ENCODE data around the gene KCNJ4.
"Not testable (repeated sequence)": the region's sequence is repeated elsewhere in the genome, so short reads cannot be mapped to it uniquely, and the experiment has no call there.

Gene KCNJ4

GRCh38 chr22:38419858-38420160 is 35.2 kb downstream of the KCNJ4 start:
- Mint-ChIP-seq H3K36me3 (ENCODE audit: low read depth) (no peaks in the 10 kb centered on the region), H3K9me3 (no peaks in the 10 kb centered on the region), H3K4me1 (no peaks in the 10 kb centered on the region), H3K27me3 (no peaks in the 10 kb centered on the region), H3K4me3 (no peak overlapping the region), H3K27ac (no peak overlapping the region)
- DNase-seq = no peak
- no peak for ATAC-seq

- no peaks in the 10 kb centered on the region for H3K4me1 Mint-ChIP-seq
- H3K4me3 Mint-ChIP-seq = no peak overlapping the region
- H3K36me3 Mint-ChIP-seq (ENCODE audit: low read depth) = no peaks in the 10 kb centered on the region
- no peaks in the 10 kb centered on the region for H3K27me3 Mint-ChIP-seq
- ATAC-seq (no peak), DNase-seq (no peak)
- H3K27ac Mint-ChIP-seq = no peak overlapping the region
- no peaks in the 10 kb centered on the region for H3K9me3 Mint-ChIP-seq
Measured at GRCh38 chr22:38419121-38419857, 35.7 kb downstream of the KCNJ4 start.

- no peaks in the 10 kb centered on the region for H3K9me3 Mint-ChIP-seq
- no peaks in the 10 kb centered on the region for H3K4me1 Mint-ChIP-seq
- H3K36me3 Mint-ChIP-seq (ENCODE audit: low read depth) = no peaks in the 10 kb centered on the region
- H3K4me3 Mint-ChIP-seq = no peak overlapping the region
- peak overlapping the region; percentile 49 for H3K27ac Mint-ChIP-seq
- no peak for DNase-seq
- no peaks in the 10 kb centered on the region for H3K27me3 Mint-ChIP-seq
- ATAC-seq = no peak
Measured at GRCh38 chr22:38418589-38418988, 36.4 kb downstream of the KCNJ4 start.

GRCh38 chr22:38417252-38418060 is 37.5 kb downstream of the KCNJ4 start:
- no peaks in the 10 kb centered on the region for H3K27me3 Mint-ChIP-seq
- H3K4me1 Mint-ChIP-seq = no peaks in the 10 kb centered on the region
- H3K9me3 Mint-ChIP-seq = no peaks in the 10 kb centered on the region
- no peak for ATAC-seq
- no peak overlapping the region for H3K4me3 Mint-ChIP-seq
- H3K27ac Mint-ChIP-seq = no peak overlapping the region
- no peak for DNase-seq
- no peaks in the 10 kb centered on the region for H3K36me3 Mint-ChIP-seq (ENCODE audit: low read depth)

- DNase-seq (no peak), ATAC-seq (no peak)
- H3K36me3 Mint-ChIP-seq (ENCODE audit: low read depth) = no peaks in the 10 kb centered on the region
- H3K27me3 Mint-ChIP-seq = no peaks in the 10 kb centered on the region
- H3K4me3 Mint-ChIP-seq = no peak overlapping the region
- no peak overlapping the region for H3K27ac Mint-ChIP-seq
- H3K4me1 Mint-ChIP-seq = peaks cover 2% of the 10 kb centered on the region
- H3K9me3 Mint-ChIP-seq = no peaks in the 10 kb centered on the region
Measured at GRCh38 chr22:38416621-38417251, 38.3 kb downstream of the KCNJ4 start.

- Mint-ChIP-seq H3K4me1 (peaks cover 2% of the 10 kb centered on the region), H3K27me3 (peaks cover 1% of the 10 kb centered on the region), H3K27ac (no peak overlapping the region), H3K36me3 (ENCODE audit: low read depth) (no peaks in the 10 kb centered on the region), H3K4me3 (no peak overlapping the region), H3K9me3 (no peaks in the 10 kb centered on the region)
- ATAC-seq (no peak), DNase-seq (no peak)
Measured at GRCh38 chr22:38415561-38416321, 39.3 kb downstream of the KCNJ4 start.

- no peaks in the 10 kb centered on the region for H3K36me3 Mint-ChIP-seq (ENCODE audit: low read depth)
- H3K4me1 Mint-ChIP-seq = peaks cover 2% of the 10 kb centered on the region
- ATAC-seq = no peak
- H3K9me3 Mint-ChIP-seq = no peaks in the 10 kb centered on the region
- DNase-seq = no peak
- no peak overlapping the region for H3K27ac Mint-ChIP-seq
- H3K4me3 Mint-ChIP-seq = no peak overlapping the region
- H3K27me3 Mint-ChIP-seq = peaks cover 1% of the 10 kb centered on the region
Measured at GRCh38 chr22:38415046-38415445, 40.0 kb downstream of the KCNJ4 start.

- Mint-ChIP-seq H3K36me3 (ENCODE audit: low read depth) (no peaks in the 10 kb centered on the region), H3K4me3 (no peak overlapping the region), H3K9me3 (no peaks in the 10 kb centered on the region), H3K27me3 (peaks cover 1% of the 10 kb centered on the region), H3K4me1 (peaks cover 2% of the 10 kb centered on the region), H3K27ac (no peak overlapping the region)
- DNase-seq (no peak), ATAC-seq (no peak)
Measured at GRCh38 chr22:38414009-38414395, 41.0 kb downstream of the KCNJ4 start.

- ATAC-seq (no peak), DNase-seq (no peak)
Measured at GRCh38 chr22:38413085-38414008, 41.7 kb downstream of the KCNJ4 start.

GRCh38 chr22:38412435-38413084 is 42.4 kb downstream of the KCNJ4 start:
- Mint-ChIP-seq H3K27ac (no peak overlapping the region), H3K4me3 (no peak overlapping the region), H3K36me3 (ENCODE audit: low read depth) (no peaks in the 10 kb centered on the region), H3K9me3 (no peaks in the 10 kb centered on the region), H3K4me1 (peaks cover 2% of the 10 kb centered on the region), H3K27me3 (peaks cover 1% of the 10 kb centered on the region)
- ATAC-seq = peak; percentile 51
- DNase-seq = peak; percentile 65

More at GRCh38 chr22:38413085-38414008, 41.7 kb downstream of the KCNJ4 start:
- no peak overlapping the region for H3K4me3 Mint-ChIP-seq
- peaks cover 1% of the 10 kb centered on the region for H3K27me3 Mint-ChIP-seq
- no peaks in the 10 kb centered on the region for H3K36me3 Mint-ChIP-seq (ENCODE audit: low read depth)
- H3K27ac Mint-ChIP-seq = no peak overlapping the region
- H3K9me3 Mint-ChIP-seq = no peaks in the 10 kb centered on the region
- H3K4me1 Mint-ChIP-seq = peaks cover 2% of the 10 kb centered on the region

- DNase-seq (no peak), ATAC-seq (no peak)
- Mint-ChIP-seq H3K36me3 (ENCODE audit: low read depth) (no peaks in the 10 kb centered on the region), H3K9me3 (no peaks in the 10 kb centered on the region), H3K4me1 (peaks cover 2% of the 10 kb centered on the region), H3K4me3 (no peak overlapping the region), H3K27me3 (peaks cover 1% of the 10 kb centered on the region), H3K27ac (no peak overlapping the region)
Measured at GRCh38 chr22:38411016-38411415, 44.0 kb downstream of the KCNJ4 start.

- DNase-seq; H3K4me3 Mint-ChIP-seq; H3K9me3 Mint-ChIP-seq; H3K4me1 Mint-ChIP-seq; H3K27ac Mint-ChIP-seq; H3K36me3 Mint-ChIP-seq (ENCODE audit: low read depth); ATAC-seq; H3K27me3 Mint-ChIP-seq: not testable (repeated sequence)
Measured at GRCh38 chr22:38409916-38410315, 45.1 kb downstream of the KCNJ4 start.

- H3K9me3 Mint-ChIP-seq = no peaks in the 10 kb centered on the region
- H3K4me1 Mint-ChIP-seq = no peaks in the 10 kb centered on the region
- H3K36me3 Mint-ChIP-seq (ENCODE audit: low read depth) = no peaks in the 10 kb centered on the region
- no peak for ATAC-seq
- DNase-seq = no peak
- H3K4me3 Mint-ChIP-seq = no peak overlapping the region
- H3K27me3 Mint-ChIP-seq = peaks cover 1% of the 10 kb centered on the region
- no peak overlapping the region for H3K27ac Mint-ChIP-seq
Measured at GRCh38 chr22:38406617-38407016, 48.4 kb downstream of the KCNJ4 start.
